HUES64 (cell line): ENCODE data around the gene MICAL2.

Source experiments
- H3K27ac ChIP-seq: 2 replicates; pipeline ENCODE4 v1.7.0; 2013; ENCODE audit warnings: low read depth, low read length, inconsistent platforms
- H3K27me3 ChIP-seq: 2 replicates; pipeline ENCODE4 v1.6.1; 2013; ENCODE audit warnings: mild to moderate bottlenecking, low read length; ENCODE audit not compliant: insufficient read depth
- H3K36me3 ChIP-seq: 2 replicates; pipeline ENCODE4 v1.6.1; 2013; ENCODE audit warnings: mild to moderate bottlenecking, low read length; ENCODE audit not compliant: insufficient read depth
- H3K4me1 ChIP-seq: 2 replicates; pipeline ENCODE4 v1.6.1; 2013; ENCODE audit warnings: mild to moderate bottlenecking, low read length, moderate library complexity; ENCODE audit not compliant: insufficient read depth
- H3K4me3 ChIP-seq: 2 replicates; pipeline ENCODE4 v1.5.1; 2013; ENCODE audit warnings: mild to moderate bottlenecking, low read length, moderate library complexity
- H3K9ac ChIP-seq: 2 replicates; pipeline ENCODE4 v1.6.1; 2013; ENCODE audit warnings: mild to moderate bottlenecking, low read depth, low read length
- H3K9me3 ChIP-seq: 2 replicates; pipeline ENCODE4 v1.6.1; 2013; ENCODE audit warnings: low read depth, low read length; ENCODE audit not compliant: insufficient read depth
- WGBS: fragments of 150-250, 120-280 bp; methylation state at CpG from one replicate; pipeline ENCODE4 v1.1.7; 2013; ENCODE audit warnings: missing lambda C conversion rate; 5-methylcytosine and 5-hydroxymethylcytosine counted together

Gene MICAL2

DNA sequence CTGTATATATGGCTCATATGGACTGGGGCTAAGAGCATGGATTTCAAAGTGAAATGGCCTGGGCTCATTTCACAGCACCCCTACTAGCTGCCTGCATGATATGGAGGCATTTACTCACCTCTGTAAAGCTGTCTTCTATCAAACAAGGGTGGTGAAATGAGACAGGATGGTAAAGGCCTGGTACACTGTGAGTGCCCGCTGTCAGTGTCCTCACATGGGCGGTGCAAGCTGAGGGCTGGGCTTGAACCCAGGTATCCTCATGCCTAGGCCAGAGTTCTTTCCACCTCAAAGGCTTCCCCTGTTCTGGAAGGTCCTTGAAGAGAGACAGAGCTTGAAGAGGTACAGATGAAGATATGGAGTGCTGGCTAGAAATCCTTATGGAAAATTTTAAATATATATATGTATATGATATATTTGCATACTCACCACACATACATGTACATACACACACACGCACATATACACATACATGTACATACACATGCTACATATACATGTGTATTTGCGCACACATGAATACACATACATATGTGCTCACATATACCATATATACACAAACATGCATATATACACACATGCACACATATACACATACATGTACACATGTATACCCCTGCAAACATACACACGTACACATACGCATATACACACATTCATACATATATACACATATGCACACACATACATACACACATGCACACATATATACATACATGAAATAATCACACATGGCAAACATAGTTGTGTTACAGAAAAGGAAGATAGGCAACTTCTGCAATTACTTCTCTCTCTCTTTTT lies 44.7 kb downstream of the MICAL2 start:
- Histone ChIP-seq H3K4me3 (no peak overlapping the region), H3K27ac (no peak overlapping the region), H3K4me1 (no peaks in the 10 kb centered on the region; the same call in 1 of the 2 replicates), H3K27me3 (no peaks in the 10 kb centered on the region), H3K9ac (no peak overlapping the region), H3K36me3 (no peaks in the 10 kb centered on the region), H3K9me3 (no peaks in the 10 kb centered on the region)
- 95% methylated on average over 6 of the region's 6 CpGs for WGBS

DNA sequence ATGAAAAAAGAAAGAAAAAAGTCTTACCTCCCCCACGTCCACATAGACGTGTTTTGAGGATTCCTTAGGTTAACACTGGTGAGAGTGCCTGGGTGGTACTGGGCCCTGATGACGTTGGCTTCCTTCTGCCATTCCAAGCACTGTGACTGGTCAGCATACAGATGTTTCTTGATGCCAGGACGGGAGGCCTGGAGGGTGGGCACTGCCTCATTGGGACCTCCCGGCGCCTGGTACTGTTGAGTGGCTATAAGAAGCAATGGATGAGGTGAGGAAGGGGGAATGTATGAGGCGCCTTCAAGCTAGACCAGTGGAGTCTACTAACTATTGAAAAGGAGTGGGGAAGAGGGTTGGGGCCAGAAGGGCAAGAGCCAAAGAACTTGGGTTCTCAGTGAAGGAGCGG lies 45.3 kb downstream of the MICAL2 start:
- 93% methylated on average over 8 of the region's 8 CpGs for WGBS
- Histone ChIP-seq H3K4me3 (no peak overlapping the region), H3K36me3 (no peaks in the 10 kb centered on the region), H3K4me1 (no peaks in the 10 kb centered on the region; the same call in 1 of the 2 replicates), H3K9ac (no peak overlapping the region), H3K27ac (no peak overlapping the region), H3K27me3 (no peaks in the 10 kb centered on the region), H3K9me3 (no peaks in the 10 kb centered on the region)

DNA sequence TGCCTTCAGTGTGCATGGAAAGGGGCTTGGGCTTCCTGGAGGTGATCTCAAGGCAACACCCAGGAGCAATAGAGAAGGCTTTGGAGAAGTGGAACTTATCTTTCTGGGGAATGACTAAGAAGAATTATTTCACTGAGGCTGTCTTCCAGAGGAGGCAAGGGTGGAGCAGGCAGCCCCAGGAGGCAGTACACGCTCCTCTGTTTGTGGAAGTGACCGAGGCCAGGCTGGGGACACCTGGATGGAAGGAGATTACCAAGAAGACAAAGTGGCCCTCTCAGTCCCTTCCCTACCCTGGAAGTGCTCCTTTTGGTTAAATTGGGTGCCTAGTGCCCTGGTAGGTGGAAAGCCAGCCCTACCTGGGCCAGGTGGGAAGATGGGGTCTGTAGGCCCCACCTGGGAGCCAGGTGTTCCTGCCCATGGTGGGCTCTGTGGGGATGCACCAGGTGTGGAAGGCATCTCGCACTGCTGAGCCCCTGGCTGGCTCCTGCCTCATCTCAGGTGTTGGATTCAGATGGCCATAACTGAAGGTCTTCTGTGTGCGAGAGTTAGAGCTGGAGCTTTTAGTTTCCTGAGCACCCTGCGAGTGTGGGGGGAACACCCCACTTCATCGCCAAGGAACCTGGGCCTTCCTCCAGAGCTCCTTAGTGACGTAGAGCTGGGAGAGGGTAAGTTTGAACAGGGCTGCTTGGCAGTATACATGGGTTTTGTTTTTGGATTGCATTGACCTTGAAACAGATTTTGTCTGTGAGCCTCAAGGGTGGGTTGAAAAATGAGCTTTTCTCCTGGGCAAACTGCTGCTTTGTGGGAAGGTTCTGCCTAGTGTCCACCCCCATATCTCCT lies 46.1 kb downstream of the MICAL2 start:
- 96% methylated on average over 7 of the region's 7 CpGs for WGBS
- Histone ChIP-seq H3K27ac (no peak overlapping the region), H3K9me3 (no peaks in the 10 kb centered on the region), H3K36me3 (no peaks in the 10 kb centered on the region), H3K4me3 (no peak overlapping the region), H3K27me3 (no peaks in the 10 kb centered on the region), H3K4me1 (no peaks in the 10 kb centered on the region; the same call in 1 of the 2 replicates), H3K9ac (no peak overlapping the region)

DNA sequence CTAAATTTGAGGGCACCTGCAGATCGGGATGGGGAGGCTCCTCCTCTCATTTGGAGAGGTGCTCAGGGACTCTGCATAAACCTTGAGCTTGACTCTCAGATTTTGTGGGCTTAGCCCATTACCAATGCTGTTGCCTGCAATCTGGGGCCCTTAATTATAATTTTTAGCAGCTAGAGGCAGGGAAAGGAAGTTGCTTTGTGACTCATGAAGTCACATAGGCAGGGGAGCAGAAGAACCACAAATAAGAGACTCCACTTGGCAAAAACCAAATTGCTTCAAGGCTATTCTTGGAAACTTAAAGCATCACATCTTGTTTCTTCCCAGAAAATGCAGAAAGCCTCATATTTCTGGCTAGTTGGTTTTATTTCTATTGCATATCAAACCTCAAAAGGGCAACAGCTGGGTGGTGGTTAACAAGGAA lies 46.9 kb downstream of the MICAL2 start:
- Histone ChIP-seq H3K4me1 (no peaks in the 10 kb centered on the region; the same call in 1 of the 2 replicates), H3K9me3 (no peaks in the 10 kb centered on the region), H3K9ac (no peak overlapping the region), H3K36me3 (no peaks in the 10 kb centered on the region), H3K4me3 (no peak overlapping the region), H3K27me3 (no peaks in the 10 kb centered on the region), H3K27ac (no peak overlapping the region)
- WGBS: 83% methylated on average over 1 of the region's 1 CpG

DNA sequence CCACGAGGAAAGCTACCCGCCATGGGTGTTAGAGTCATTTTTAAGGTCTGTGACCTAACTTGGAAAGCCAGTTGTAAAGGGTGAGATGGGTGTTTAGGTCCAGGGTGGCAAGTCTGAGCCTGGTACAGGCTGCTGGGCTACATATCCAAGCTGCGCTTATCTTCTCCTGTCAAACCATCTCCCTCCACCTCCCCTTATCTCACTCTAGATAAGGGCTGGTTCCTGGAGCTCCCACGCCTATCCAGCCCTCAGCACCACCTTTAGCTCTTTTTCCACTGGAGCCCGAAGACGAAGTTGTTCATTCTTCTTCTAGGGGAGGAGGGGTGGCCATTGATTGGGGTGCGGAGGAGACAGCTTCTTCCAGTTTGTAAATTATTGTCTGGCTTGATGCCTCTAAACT lies 48.5 kb downstream of the MICAL2 start:
- Histone ChIP-seq H3K9ac (no peak overlapping the region), H3K4me3 (no peak overlapping the region), H3K27me3 (no peaks in the 10 kb centered on the region), H3K9me3 (no peaks in the 10 kb centered on the region), H3K27ac (no peak overlapping the region), H3K36me3 (no peaks in the 10 kb centered on the region), H3K4me1 (no peaks in the 10 kb centered on the region; the same call in 1 of the 2 replicates)
- 73% methylated on average over 7 of the region's 7 CpGs for WGBS

DNA sequence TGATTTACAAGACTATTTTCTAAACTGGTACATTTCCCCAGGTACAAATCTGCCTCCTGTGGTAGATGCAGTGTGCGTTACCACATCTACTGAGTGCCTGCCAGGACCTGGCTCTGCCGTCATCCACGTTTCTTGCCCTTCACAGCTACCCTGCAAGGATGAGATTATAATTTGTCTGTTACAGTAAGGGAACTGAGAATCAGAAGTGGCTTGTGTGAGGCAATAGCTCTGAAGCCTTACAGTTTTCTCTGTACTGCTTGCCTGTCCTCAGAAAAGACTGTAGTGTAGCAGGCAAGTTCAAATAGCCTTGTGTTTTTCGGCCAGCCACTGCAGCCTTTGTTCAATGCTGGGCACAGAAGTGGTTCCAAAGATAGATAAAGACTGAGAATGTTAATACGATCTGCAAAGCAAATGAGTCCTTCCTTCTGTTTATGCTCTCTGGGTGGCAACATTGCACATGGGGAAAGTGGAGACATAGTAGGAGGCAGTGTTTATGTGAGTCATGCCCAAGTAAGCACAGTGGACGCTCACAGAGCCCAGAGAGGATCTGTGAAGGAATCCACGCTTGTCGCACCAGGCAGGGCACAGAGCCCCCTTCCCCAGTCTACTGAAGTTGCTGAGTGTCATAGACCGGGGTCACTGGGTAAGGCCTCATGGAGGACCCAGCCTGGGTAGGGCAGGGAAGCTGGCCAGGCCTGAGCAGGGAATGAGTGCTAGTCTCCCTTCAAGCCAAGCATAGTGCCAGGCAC lies 49.1 kb downstream of the MICAL2 start:
- Histone ChIP-seq H3K9ac (no peak overlapping the region), H3K27ac (no peak overlapping the region), H3K9me3 (no peaks in the 10 kb centered on the region), H3K4me1 (no peaks in the 10 kb centered on the region; the same call in 1 of the 2 replicates), H3K4me3 (no peak overlapping the region), H3K27me3 (no peaks in the 10 kb centered on the region), H3K36me3 (no peaks in the 10 kb centered on the region)
- 88% methylated on average over 9 of the region's 9 CpGs for WGBS

DNA sequence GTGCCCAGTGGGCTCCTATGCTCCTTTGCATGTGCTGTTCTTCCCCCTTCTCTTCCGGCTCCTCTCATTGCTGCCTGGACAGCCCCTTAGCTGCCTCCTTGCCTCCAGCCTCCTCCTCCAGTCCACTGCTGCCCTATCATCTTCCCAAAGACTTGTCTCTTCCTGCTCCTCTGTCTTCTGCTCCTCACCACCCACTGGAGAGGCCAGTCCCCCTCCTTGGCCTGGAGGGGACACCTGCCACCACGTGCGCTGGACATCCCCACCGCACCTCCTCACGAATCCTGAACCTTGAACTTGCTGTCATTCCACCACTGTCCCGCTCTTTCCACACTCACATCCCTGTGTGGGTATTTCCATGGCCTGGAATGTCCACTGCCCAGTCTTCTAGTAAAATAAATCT lies 49.8 kb downstream of the MICAL2 start:
- Histone ChIP-seq H3K9ac (no peak overlapping the region), H3K4me1 (no peaks in the 10 kb centered on the region; the same call in 1 of the 2 replicates), H3K4me3 (no peak overlapping the region), H3K36me3 (no peaks in the 10 kb centered on the region), H3K9me3 (no peaks in the 10 kb centered on the region), H3K27ac (no peak overlapping the region), H3K27me3 (no peaks in the 10 kb centered on the region)
- WGBS: 95% methylated on average over 6 of the region's 6 CpGs

DNA sequence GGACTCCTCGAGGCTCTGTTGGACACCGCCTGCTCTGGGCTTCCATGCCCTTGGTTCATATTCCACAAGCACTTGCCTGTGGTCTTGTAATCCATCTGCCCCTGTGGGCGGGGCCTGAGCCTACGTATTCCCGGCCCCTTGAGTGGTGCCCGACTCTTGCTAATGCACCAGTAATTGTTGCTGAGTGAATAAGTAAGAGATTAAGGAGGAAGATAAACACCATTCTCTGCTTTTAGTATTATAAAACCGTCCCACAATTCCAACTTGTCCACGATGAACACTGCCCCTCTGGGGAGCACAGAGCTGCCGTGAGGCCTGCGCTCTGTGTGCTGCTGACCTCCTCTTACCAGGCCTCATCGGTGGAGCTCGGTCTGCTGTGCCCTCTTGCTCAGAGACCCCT lies 50.3 kb downstream of the MICAL2 start:
- WGBS: 85% methylated on average over 12 of the region's 12 CpGs
- H3K9me3 ChIP-seq: no peaks in the 10 kb centered on the region
- H3K27ac ChIP-seq: no peak overlapping the region
- no peaks in the 10 kb centered on the region; the same call in 1 of the 2 replicates for H3K4me1 ChIP-seq
- H3K36me3 ChIP-seq: no peaks in the 10 kb centered on the region
- no peak overlapping the region for H3K4me3 ChIP-seq
- H3K9ac ChIP-seq: no peak overlapping the region
- no peaks in the 10 kb centered on the region for H3K27me3 ChIP-seq

DNA sequence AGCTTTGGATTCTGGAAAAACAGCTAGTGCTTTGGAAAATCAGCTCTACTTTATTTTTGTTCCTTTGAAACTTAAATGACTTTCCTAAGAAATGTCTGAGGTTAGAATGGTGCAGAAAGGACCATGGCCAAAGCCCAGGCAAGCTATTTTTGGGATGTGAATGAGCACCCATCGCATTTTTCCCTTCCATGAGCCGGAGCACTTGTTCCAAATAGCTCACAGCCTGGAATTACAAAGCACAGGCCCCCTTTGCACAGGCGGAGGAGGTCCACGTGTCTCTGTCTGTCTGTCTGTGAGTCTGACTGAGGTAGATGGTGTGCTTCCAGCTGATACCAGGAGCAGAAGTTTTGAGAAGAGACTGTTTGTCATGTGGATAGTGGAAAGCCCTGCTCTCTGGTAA lies 50.7 kb downstream of the MICAL2 start:
- Histone ChIP-seq H3K9me3 (no peaks in the 10 kb centered on the region), H3K4me1 (no peaks in the 10 kb centered on the region; the same call in 1 of the 2 replicates), H3K27ac (no peak overlapping the region), H3K4me3 (no peak overlapping the region), H3K9ac (no peak overlapping the region), H3K36me3 (no peaks in the 10 kb centered on the region), H3K27me3 (no peaks in the 10 kb centered on the region)
- WGBS: 95% methylated on average over 4 of the region's 4 CpGs

DNA sequence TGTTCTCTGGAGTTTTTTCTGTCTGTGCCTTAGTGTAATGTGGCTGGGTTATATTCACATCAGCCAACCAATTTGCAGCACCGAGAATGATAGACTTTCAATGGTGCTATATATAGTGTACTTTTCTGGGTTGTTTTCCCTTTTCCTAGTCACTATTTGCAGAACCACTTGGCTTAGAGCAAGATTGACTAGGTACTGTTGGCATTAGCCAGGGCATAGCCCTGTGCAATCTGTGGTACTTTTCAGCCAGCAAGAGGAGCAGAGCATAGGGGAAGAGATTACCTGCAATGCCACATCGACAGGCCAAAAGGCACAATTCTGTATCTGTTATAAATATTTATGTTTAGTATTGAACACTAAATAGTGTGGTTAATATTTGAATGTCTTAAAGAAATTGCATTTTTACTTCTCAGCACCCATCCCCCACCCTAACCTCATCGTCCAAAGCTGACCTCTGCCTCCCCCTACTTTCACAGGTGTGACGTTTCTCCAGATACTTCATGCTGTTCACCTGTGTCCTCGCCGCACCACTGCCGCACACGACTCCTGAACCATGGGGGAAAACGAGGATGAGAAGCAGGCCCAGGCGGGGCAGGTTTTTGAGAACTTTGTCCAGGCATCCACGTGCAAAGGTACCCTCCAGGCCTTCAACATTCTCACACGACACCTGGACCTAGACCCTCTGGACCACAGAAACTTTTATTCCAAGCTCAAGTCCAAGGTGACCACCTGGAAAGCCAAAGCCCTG lies 51.4 kb downstream of the MICAL2 start:
- Histone ChIP-seq H3K9me3 (no peaks in the 10 kb centered on the region), H3K9ac (no peak overlapping the region), H3K4me1 (no peaks in the 10 kb centered on the region; the same call in 1 of the 2 replicates), H3K36me3 (no peaks in the 10 kb centered on the region), H3K27me3 (no peaks in the 10 kb centered on the region), H3K4me3 (no peak overlapping the region), H3K27ac (no peak overlapping the region)
- 93% methylated on average over 12 of the region's 12 CpGs for WGBS
